Stimulated activated CD8-positive, alpha-beta memory T cell treated with anti-CD3 and anti-CD28 coated beads, Interleukin-12 subunit alpha, Interleukin-12 subunit beta, amount 100 ng/mL, for 24 hours (primary cell): ENCODE data around the gene ICAM1.

ENCODE experiments used
- DNase-seq: peaks from one replicate; pipeline ENCODE4 v3.0.0-alpha.2; 2020; ENCODE audit errors: extremely low read depth

The ICAM1 gene

DNA sequence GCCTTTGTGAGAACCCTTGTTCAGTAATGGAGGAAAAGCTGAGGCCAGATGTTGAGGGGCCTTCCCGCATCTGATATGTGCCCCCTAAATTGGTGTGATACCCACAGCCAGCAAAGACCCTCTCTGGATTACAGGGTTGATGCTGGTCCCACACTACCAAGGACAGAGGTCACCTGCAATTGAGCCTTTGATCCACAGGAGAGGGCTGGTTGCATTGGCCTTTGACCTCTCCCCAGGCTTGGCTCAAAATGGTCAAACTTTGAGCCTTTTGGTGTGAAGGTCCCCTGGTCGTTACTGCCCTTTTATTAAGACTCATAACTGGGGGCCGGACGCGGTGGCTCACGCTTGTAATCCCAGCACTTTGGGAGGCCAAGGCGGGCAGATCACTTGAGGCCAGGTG is 27.3 kb upstream of the ICAM1 start:
- no peak for DNase-seq

DNA sequence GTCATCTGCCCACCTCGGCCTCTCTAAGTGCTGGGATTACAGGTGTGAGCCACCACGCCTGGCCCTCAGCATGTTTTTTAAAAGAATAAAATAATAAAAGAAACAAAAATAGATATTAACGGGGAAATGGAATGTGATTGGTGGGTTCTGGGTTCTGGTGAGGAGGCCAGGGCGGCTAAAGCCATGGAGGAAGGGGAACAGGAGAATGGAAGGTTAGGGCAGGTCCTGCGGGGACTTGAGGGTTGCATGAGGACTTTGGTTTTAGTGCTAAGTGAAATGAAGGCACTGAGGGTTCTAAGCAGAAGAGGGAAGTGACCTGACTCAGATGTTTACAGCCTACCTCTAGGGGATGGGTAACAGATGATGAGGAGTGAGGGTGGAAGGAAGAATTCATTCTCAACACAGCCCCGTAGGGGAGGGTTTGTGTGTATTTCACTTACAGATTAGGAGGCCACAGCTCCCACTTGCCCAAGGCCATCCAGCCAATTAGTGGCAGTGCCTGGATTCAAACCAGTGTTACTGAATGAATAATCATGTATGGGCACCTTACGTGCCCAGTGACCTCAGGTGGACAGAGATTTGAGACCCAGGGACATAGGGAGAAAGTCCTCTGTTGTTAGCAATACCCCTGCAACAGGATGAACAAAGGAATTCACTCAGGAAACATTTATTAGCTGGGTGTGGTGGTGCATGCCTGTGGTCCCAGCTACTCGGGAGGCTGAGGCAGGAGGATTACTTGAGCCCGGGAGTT is 25.6 kb upstream of the ICAM1 start:
- no peak for DNase-seq

DNA sequence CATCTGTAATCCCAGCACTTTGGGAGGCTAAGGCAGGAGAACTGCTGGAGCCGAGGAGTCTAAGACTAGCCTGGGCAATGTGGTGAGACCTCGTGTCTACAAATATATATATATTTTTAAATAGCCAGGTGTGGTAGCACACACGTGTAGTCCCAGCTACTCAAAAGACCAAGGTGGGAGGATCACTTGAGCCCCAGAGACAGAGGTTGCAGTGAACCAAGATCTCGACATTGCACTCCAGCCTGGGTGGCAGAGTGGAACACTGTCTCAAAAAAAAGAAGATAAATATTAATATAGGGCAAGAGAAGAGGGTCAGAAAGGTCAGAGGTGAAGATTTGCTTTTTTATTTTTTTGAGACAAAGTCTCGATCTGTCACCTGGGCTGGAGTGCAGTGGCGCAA is 24.4 kb upstream of the ICAM1 start:
- no peak for DNase-seq

DNA sequence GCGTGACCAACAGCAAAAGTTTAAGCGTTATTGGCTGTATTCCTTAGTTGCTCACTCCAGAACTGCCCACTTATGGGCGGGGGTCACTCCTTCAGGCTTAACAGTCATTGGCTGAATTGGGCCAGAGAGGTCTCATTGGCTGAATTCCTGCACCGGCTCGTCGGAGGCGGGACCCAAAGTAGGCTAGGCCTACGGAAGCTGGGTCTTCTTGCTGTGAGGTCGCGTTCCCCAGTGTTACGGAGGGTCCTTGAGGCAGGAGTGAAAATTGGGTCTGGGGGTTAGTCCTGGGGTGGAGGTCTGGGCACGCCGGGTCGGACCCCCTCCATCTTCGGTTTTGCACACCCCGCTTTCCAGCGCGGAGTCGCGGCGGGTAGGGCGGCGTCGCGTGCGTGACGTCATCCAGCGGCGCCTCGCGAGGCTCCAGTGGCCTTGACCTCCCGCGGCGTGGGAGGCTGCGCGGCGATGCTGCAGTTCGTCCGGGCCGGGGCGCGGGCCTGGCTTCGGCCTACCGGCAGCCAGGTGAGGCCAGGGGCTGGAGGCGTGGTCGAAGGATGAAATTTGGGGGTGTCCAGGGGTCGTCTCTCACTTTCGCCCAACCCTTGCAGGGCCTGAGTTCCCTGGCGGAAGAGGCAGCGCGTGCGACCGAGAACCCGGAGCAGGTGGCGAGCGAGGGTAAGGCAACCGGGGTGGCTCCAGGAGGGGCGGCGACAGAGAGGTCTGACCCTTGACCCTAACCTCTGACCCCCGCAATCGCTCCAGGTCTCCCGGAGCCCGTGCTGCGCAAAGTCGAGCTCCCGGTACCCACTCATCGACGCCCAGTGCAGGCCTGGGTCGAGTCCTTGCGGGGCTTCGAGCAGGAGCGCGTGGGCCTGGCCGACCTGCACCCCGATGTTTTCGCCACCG is 18.9 kb upstream of the ICAM1 start, which contains the start of gene MRPL4:
MRPL4 (plus strand) TSS at position 423 of the 903 bp plus-strand sequence; CDS start at position 463, 40 bp downstream.
- peak; percentile 90 for DNase-seq

DNA sequence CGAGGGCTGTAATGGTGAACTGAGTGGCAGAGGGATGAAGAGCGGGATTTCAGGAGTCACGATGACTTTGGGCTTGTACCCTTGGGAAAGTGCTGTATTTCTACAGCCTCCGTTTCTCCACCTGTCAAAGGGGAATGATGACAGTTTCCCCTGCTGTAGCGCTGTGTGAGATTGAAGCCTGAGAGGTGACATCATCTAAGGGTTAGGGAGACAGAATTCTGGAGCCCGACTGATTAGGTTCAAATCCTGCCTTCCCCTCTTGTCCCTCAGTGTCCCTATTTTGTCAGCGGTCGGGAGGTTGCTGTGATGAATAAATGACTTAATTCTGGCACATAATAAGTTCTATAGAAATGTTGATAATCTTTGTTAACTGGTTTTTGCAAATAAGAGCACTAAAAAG is 18.2 kb upstream of the ICAM1 start:
- no peak for DNase-seq

DNA sequence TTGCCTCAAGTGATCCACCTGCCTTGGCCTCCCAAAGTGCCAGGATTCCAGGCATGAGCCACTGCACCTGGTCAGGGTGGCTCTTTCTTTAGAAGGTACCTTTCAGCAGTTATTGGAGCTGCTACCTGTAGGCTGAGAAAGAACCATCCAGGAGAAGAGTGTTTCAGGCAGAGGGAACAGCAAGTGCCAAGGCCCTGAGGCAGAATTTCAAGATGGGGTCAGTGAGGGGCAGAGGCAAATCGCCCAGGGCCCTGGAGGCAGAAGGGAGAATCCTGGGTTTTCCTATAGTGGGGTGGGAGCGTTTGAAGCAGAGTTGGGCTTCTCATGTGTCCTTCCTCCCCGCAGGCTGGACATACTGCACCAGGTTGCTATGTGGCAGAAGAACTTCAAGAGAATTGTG is 16.7 kb upstream of the ICAM1 start:
- DNase-seq: no peak

DNA sequence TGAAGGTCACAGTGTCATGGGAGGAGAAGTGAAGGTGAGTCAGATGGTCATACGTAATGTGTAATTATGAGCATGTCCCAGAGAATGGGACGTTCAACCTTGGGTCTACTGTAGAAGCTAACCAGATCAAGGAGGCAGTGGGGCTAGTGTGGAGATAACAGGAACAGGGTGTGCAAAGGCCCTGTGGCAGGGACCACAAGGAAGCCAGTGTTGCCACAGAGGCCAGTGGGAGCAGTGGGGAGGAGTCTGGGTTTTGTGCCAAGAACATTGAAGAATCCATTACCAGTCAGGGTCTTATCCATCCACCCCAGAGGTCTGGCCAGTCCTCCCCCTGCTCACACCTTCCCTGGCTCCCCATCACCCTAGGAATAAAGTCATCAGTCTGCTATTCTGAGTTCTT is 15.6 kb upstream of the ICAM1 start:
- no peak for DNase-seq

DNA sequence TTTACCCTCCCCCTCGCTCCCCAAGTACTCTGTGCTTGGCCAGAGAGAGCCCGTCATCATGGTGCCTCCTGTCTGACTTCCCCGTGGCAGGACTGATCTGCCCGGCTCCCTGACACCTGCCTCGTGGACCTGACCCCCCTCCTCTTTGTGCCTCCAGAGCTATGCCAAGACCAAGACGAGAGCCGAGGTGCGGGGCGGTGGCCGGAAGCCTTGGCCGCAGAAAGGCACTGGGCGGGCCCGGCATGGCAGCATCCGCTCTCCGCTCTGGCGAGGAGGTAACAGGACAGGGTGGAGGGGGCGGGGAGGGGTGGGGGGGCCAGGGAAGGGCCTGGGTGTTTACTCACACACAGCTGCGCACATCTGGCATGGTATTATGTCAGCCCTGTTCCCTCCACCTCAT is 14.4 kb upstream of the ICAM1 start:
- DNase-seq: no peak

DNA sequence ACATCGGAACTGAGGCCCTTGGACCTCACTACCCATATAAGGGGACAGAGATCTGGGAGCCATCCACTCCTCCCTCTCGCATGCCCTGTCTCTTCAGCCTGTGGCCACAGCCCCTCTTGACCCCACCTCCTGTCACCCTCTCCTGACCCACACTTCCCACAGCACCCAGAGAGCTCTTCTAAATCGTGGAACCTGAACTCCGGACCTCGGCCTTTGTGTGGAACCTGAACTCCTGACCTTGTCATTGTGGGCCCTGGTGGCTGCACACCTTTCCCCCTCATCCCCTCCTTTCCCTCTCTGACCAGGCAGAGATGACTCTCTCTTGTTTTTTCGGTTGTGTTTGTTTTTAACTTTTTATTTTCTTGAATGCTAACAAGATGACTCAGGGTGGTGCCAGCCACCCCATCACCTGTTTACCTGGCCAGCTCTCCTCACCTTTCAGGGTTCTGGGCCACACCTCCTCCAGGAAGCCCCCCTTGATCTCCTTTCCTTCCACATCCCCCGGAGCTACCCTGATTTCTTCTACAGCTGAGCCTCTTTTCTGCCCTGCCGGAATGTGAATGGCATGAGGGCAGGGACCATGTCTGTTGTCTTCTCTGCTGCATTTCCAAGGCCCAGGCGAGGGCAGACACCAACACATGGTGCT is 13.8 kb upstream of the ICAM1 start:
- DNase-seq: no peak

DNA sequence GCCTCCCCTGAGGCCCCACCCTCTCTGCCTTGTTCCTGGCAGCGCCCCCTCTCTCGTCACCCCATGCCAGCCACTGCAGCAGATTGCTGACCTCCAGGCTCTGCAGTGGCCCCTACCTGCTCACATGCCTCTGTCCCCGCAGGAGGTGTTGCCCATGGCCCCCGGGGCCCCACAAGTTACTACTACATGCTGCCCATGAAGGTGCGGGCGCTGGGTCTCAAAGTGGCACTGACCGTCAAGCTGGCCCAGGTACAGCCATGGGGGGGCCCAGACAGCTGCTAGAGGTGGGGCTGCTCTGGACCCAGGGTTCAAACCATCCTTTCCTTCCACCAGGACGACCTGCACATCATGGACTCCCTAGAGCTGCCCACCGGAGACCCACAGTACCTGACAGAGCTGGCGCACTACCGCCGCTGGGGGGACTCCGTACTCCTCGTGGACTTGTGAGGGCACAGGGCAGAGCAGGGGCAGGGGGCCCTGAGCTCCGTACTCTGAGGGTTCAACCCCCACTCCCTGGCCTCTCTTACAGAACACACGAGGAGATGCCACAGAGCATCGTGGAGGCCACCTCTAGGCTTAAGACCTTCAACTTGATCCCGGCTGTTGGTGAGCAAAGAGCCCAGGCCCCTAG is 12.7 kb upstream of the ICAM1 start:
- no peak for DNase-seq

DNA sequence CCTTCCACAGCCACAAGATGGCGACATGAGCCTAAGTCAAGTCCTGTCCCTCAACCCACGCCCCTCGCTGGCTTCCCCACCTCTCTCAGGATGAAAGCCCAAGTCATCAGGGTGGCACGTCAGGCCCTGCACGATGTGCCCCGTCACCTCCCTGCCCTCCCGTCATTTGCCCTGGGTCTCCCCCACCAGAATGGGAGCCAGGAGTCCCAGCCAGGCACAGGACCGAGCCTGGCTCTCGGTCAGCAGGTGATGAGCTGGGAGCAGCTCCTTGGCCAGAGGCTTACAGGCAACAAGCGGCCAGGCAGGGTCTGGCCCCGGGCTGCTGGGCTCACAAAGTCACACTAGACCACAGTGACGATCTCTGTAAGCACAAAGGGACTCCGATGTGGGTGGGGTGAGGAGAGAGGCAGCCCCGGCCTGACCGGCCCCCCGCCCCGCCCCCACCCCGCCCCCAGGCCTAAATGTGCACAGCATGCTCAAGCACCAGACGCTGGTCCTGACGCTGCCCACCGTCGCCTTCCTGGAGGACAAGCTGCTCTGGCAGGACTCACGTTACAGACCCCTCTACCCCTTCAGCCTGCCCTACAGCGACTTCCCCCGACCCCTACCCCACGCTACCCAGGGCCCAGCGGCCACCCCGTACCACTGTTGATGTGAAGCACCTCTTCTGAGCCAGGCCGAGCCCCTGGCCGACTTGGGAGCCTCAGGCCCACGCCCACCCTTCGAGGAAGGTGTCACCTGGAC is 11.6 kb upstream of the ICAM1 start:
- peak; percentile 78 for DNase-seq

DNA sequence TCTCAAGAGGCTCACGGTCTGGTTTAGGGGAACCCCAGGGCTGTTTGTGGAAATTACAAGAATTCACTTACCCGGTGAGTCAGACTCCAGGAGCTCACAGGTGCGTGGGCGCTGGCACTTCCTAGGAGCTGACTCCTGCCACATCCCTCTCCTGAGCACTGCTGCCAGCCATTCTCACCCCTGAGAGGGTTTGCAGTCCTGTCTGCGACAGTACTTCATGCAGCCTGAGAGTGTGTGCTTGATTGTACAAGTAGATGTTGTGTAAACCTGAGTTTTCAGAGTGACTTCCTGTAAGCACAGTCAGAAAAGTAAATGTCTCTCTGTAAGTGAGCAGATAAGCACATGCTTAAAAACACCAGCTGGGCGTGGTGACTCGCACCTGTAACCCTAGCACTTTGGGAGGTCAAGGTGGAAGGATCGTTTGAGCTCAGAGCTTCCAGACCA is 10.8 kb upstream of the ICAM1 start:
- no peak for DNase-seq

DNA sequence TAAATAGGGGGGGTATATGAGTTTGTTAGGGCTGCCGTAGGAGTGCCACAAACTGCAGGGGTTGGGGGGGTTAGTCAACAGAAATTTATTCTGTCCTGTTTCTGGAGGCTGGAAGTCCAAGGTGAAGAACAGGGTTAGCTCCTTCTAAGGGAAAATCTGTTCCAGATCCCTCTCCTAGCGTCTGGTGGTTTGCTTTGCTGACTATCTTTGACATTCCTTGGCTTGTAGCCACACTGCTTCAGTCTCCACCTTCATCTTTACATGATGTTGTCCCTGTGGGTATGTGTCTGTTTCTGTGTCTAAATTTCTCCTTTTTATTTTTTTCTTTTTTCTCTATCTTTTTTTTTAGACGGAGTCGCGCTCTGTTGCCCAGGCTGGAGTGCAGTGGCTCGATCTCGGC is 8.1 kb upstream of the ICAM1 start:
- DNase-seq: no peak

DNA sequence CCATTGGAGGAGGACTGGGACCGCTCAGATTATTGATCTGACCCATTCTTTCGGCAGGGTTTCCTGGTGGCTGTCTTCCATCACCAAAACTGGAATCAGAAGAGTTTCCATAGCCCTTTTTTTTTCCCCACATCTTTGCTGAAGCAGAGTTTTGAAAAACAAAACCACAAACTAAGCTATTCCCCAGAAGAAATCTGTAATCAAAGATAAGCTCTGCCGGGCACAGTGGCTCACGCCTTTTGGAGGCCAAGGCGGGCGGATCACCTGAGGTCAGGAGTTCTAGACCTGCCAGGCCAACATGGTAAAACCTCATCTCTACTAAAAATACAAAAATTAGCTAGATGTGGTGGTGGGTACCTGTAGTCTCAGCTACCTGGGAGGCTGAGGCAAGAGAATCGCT is 4.2 kb upstream of the ICAM1 start:
- no peak for DNase-seq

DNA sequence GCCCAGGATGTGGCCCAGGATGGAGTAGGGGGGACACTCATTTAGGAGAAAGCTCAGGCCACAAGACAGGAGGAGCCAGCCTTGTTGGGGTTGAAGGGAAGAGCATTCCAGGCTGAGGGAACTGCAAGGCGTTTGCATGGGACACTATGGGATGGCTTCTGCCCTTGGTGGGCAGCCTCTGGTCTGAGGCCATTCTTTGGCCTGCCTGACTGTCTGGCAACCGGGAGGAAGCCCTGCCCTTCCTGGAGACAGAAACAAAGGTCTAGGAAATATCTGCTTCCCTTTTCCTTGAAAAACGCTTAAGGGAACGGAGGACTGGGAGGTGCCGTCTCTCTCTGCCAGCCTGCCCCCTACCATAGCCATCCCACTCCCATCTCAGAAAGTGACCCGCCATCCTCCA is 2.8 kb upstream of the ICAM1 start:
- no peak for DNase-seq

DNA sequence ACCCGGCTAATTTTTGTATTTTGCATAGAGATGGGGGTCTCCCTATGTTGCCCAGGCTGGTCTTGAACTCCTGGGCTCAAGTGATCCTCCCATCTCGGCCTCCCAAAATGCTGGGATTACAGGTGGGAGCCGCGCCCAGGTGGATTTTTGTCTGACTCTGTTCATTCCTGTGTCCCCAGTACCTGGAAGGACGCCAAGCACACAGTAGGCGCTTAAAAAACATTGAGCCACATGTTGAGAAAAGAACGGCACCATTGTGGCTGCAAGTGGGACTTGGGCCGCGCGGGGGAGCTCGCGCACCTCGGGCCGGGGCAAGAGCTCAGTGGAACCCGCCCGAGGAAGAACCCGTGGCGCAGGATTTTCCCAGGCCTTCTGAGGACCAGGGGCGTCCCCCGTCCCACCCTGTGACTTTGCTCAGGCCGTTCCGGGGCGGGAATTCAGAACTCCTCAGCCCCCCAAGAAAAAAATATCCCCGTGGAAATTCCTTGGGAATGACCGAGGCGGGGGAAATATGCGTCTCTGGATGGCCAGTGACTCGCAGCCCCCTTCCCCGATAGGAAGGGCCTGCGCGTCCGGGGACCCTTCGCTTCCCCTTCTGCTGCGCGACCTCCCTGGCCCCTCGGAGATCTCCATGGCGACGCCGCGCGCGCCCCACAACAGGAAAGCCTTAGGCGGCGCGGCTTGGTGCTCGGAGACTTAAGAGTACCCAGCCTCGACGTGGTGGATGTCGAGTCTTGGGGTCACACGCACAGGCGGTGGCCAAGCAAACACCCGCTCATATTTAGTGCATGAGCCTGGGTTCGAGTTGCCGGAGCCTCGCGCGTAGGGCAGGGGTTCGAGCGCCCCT is 1.4 kb upstream of the ICAM1 start:
- DNase-seq: no peak

DNA sequence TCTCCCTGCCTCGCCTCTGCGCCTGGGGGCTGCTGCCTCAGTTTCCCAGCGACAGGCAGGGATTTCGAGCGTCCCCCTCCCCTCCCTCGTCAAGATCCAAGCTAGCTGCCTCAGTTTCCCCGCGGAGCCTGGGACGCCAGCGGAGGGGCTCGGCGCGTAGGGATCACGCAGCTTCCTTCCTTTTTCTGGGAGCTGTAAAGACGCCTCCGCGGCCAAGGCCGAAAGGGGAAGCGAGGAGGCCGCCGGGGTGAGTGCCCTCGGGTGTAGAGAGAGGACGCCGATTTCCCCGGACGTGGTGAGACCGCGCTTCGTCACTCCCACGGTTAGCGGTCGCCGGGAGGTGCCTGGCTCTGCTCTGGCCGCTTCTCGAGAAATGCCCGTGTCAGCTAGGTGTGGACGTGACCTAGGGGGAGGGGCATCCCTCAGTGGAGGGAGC is 722 bp upstream of the ICAM1 start:
- no peak for DNase-seq

DNA sequence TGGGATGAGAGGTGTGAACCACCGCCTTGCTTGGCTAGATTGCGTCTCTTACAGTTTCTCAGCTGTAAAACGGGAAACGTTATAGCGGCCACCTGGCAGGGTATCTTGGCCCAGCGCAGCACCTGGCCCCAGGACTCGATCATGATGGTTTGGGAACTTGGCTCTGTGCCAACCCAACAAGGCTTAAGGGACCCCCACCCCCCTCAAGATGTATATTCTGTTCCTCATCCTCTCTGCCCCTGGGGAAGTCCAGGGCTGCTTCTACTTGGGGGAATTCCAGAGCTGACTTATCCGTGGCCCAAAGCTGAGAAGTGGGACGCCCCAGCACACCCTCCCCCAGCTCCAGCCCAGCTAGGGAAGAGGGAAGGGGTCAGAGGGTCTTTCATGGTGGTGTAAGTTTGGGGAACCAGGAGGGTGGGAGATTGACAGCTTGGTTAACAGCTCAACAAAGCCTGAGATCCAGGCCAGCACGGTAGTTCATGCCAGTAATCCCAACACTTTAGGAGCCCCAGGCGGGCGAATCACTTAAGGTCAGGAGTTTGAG is 695 bp downstream of the ICAM1 start:
- no peak for DNase-seq

DNA sequence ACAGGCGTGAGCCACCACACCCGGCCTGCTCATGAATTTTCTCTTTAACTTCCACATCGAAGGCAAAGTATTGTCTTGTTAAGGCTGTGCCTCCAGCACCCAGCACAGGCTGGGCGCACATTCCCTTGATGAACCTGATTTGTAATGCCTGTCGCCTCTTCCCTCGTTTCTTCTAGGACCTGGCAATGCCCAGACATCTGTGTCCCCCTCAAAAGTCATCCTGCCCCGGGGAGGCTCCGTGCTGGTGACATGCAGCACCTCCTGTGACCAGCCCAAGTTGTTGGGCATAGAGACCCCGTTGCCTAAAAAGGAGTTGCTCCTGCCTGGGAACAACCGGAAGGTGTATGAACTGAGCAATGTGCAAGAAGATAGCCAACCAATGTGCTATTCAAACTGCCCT is 3.7 kb downstream of the ICAM1 start:
- DNase-seq: no peak
